ENCODE measurements around the gene OLFML1. TPM values are rescaled to one million over a fixed set of nuclear protein-coding genes. Genes with fewer than 3 reads are reported as not detected.
A peak's percentile ranks its signal among the peaks of the same experiment; 100 is the strongest.

The OLFML1 gene
- total and polyA plus RNA-seq, 12 donors = 4.0 to 12.6 (median 6.2) TPM

GRCh38 chr11:7489376-7489775, 4.1 kb downstream of the OLFML1 start:
- TF ChIP-seq CTCF (IDR thresholded peaks at IDR 0.05) (no peak), POLR2A (IDR thresholded peaks at IDR 0.05) (no peak)
- Histone ChIP-seq H3K27me3 (no peaks in the 10 kb centered on the region), H3K4me1 (replicated peaks in 1 of 2) (no peaks in the 10 kb centered on the region), H3K4me3 (no peak overlapping the region), H3K27ac (peak overlapping the region in 1 of 5 donors; percentile 60), H3K9me3 (replicated peaks in 1 of 3) (no peaks in the 10 kb centered on the region), H3K36me3 (replicated peaks in 1 of 2) (no peaks in the 10 kb centered on the region)
- 81 to 84% (median 82%) methylated on average over 2 of the region's 2 CpGs for WGBS, 4 donors
- no peak for DNase-seq
- intact Hi-C loops (cut with DNase I) = no loop called here

GRCh38 chr11:7490054-7490453, 4.7 kb downstream of the OLFML1 start:
- Histone ChIP-seq H3K27ac (peak overlapping the region in 1 of 5 donors; percentile 60), H3K4me3 (no peak overlapping the region), H3K27me3 (no peaks in the 10 kb centered on the region), H3K36me3 (replicated peaks in 1 of 2) (no peaks in the 10 kb centered on the region), H3K9me3 (replicated peaks in 1 of 3) (no peaks in the 10 kb centered on the region), H3K4me1 (replicated peaks in 1 of 2) (no peaks in the 10 kb centered on the region)
- peak in 2 of 7 donors; percentile 33 to 38 for DNase-seq
- intact Hi-C loops (cut with DNase I) = no loop called here
- WGBS, 4 donors = 64 to 77% (median 68%) methylated on average over 4 of the region's 4 CpGs
- TF ChIP-seq CTCF (IDR thresholded peaks at IDR 0.05) = no peak
- TF ChIP-seq POLR2A (IDR thresholded peaks at IDR 0.05) = no peak

GRCh38 chr11:7490535-7490934, 5.2 kb downstream of the OLFML1 start:
- no peak for TF ChIP-seq CTCF (IDR thresholded peaks at IDR 0.05)
- no peak for TF ChIP-seq POLR2A (IDR thresholded peaks at IDR 0.05)
- Histone ChIP-seq H3K27ac (peak overlapping the region in 1 of 5 donors; percentile 60), H3K4me1 (replicated peaks in 1 of 2) (no peaks in the 10 kb centered on the region), H3K4me3 (no peak overlapping the region), H3K9me3 (replicated peaks in 1 of 3) (no peaks in the 10 kb centered on the region), H3K36me3 (replicated peaks in 1 of 2) (no peaks in the 10 kb centered on the region), H3K27me3 (no peaks in the 10 kb centered on the region)
- no peak for DNase-seq
- WGBS, 4 donors = 74 to 90% (median 82%) methylated on average over 1 of the region's 1 CpG
- intact Hi-C loops (cut with DNase I) = no loop called here

- no peaks in the 10 kb centered on the region for H3K36me3 ChIP-seq (replicated peaks in 1 of 2)
- H3K27me3 ChIP-seq = no peaks in the 10 kb centered on the region
- 75 to 91% (median 80%) methylated on average over 1 of the region's 1 CpG for WGBS, 4 donors
- no peak overlapping the region for H3K27ac ChIP-seq
- TF ChIP-seq CTCF (IDR thresholded peaks at IDR 0.05) (no peak), POLR2A (IDR thresholded peaks at IDR 0.05) (no peak)
- H3K4me3 ChIP-seq = no peak overlapping the region
- no peaks in the 10 kb centered on the region for H3K9me3 ChIP-seq (replicated peaks in 1 of 3)
- intact Hi-C loops (cut with DNase I) = no loop called here
- H3K4me1 ChIP-seq (replicated peaks in 1 of 2) = no peaks in the 10 kb centered on the region
- DNase-seq = no peak
These were observed 6.9 kb downstream of the OLFML1 start for GRCh38 chr11:7492253-7492652.

Measured in adrenal gland (tissue), 12 donors.